ENCODE data around the gene SPG21.

SPG21 gene

DNA sequence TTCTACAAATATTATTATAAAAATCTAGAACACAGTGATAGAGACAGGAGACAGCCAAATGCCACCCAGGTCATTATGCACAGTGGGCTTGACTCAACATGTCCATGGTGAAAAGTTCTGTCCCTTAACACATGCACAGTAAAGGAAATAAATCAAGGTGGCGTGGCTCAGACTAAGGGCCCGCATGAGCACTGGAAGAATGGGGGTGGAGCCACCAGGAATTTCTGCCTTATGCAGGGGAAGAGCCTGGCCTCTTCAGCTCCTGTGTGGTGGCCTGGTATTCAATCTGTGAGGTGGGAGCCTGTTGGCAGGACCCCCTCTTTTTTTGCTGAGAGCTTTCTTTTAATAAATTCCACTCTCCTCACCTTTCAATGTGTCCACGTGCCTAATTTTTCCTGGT, 17.2 kb upstream of the SPG21 start:
- peak; percentile 26 for DNase-seq

DNA sequence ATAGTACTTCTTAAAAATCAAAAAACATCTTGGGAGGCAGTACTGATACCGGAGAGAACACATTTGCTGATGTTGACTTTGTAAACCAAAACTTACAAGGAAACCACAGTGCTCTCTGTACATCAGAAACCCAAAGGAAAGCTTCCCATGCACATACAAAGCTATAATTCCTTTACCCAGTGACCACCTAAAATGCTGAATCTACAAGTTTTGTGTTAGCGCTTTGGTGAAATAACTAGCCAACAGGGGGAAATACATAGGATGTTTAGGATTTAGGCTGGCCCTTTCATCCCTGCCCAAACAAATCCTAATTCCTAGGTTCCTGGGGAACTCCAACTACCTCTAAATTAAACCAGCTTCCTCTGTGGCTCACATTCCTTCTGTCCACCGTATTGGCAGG, 15.3 kb upstream of the SPG21 start:
- no CpG with 5 or more reads among the region's 3 CpGs for WGBS (ENCODE audit: extremely low coverage, insufficient coverage, low lambda C conversion rate)
- Histone ChIP-seq H2BK15ac (replicated peaks; ENCODE audit: low read depth) (no peak overlapping the region), H4K5ac (ENCODE audit: low read length) (no peak overlapping the region), H3K9ac (ENCODE audit: low read length) (no peak overlapping the region), H2AK5ac (ENCODE audit: low read length) (no peak overlapping the region), H3K4me3 (ENCODE audit: low read length) (no peak overlapping the region), H3K4ac (ENCODE audit: low read depth, low read length) (no peak overlapping the region), H3K23ac (ENCODE audit: low read length) (no peak overlapping the region), H4K8ac (ENCODE audit: low read depth, low read length) (no peak overlapping the region), H3K4me1 (ENCODE audit: control insufficient read depth, low read depth, low read length) (no peaks in the 10 kb centered on the region), H3K18ac (ENCODE audit: low read length) (no peak overlapping the region), H3K79me2 (ENCODE audit: control insufficient read depth, insufficient read depth, low read length) (no peaks in the 10 kb centered on the region), H3K4me2 (ENCODE audit: low read length) (no peak overlapping the region), H3K79me1 (ENCODE audit: low read length) (no peaks in the 10 kb centered on the region), H3K27ac (ENCODE audit: low read depth, low read length) (no peak overlapping the region), H2BK5ac (ENCODE audit: low read length) (no peak overlapping the region), H2BK120ac (ENCODE audit: low read depth, low read length) (no peak overlapping the region), H3K27me3 (ENCODE audit: insufficient read depth, low read length, poor library complexity) (no peaks in the 10 kb centered on the region), H3K56ac (ENCODE audit: low read length) (no peak overlapping the region), H3K36me3 (ENCODE audit: control insufficient read depth, insufficient read depth, low read length) (no peaks in the 10 kb centered on the region)
- no peak for DNase-seq

More for the DNA sequence above, 17.2 kb upstream of the SPG21 start:
- Histone ChIP-seq H3K4me2 (ENCODE audit: low read length) (no peak overlapping the region), H2AK5ac (ENCODE audit: low read length) (no peak overlapping the region), H3K18ac (ENCODE audit: low read length) (no peak overlapping the region), H3K23ac (ENCODE audit: low read length) (no peak overlapping the region), H2BK5ac (ENCODE audit: low read length) (no peak overlapping the region), H3K4ac (ENCODE audit: low read depth, low read length) (no peak overlapping the region), H4K8ac (ENCODE audit: low read depth, low read length) (no peak overlapping the region), H2BK15ac (replicated peaks; ENCODE audit: low read depth) (no peak overlapping the region), H3K9ac (ENCODE audit: low read length) (no peak overlapping the region), H3K79me2 (ENCODE audit: control insufficient read depth, insufficient read depth, low read length) (no peaks in the 10 kb centered on the region), H3K79me1 (ENCODE audit: low read length) (no peaks in the 10 kb centered on the region), H3K36me3 (ENCODE audit: control insufficient read depth, insufficient read depth, low read length) (no peaks in the 10 kb centered on the region), H3K56ac (ENCODE audit: low read length) (no peak overlapping the region), H3K27me3 (ENCODE audit: insufficient read depth, low read length, poor library complexity) (no peaks in the 10 kb centered on the region), H2BK120ac (ENCODE audit: low read depth, low read length) (no peak overlapping the region), H4K5ac (ENCODE audit: low read length) (no peak overlapping the region), H3K27ac (ENCODE audit: low read depth, low read length) (no peak overlapping the region), H3K4me3 (ENCODE audit: low read length) (no peak overlapping the region), H3K4me1 (ENCODE audit: control insufficient read depth, low read depth, low read length) (no peaks in the 10 kb centered on the region)
- WGBS (ENCODE audit: extremely low coverage, insufficient coverage, low lambda C conversion rate): no CpG with 5 or more reads among the region's 3 CpGs

DNA sequence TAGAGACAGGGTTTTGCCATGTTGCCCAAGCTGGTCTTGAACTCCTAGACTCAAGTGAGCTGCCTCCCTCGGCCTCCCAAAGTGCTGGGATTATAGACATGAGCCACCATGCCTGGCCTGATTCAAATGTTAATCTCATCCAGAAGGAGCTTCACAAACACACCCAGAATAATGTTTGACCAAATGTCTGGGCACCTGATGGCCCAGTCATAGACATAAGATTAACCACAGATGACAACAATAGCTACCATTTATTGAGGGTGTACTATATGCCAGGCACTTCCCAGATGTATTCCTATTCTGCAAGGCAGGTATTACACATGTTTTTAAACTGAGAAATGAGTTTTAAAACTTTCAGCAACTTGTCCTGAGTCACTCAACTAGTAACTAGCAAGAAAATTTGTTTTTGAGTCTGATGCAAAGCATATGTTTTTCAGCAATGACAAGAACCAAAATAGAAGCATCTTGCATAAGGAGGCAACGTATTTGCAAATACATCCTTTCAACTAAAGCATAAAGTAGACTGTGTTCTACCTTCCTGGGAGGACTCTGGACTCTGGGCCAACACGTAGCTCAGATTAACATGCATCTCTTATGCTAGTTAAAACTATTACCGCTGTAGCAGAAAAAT, 8.1 kb upstream of the SPG21 start:
- H4K5ac ChIP-seq (ENCODE audit: low read length): no peak overlapping the region
- H3K4me2 ChIP-seq (ENCODE audit: low read length): no peak overlapping the region
- DNase-seq: no peak
- H2BK15ac ChIP-seq (replicated peaks; ENCODE audit: low read depth): no peak overlapping the region
- WGBS (ENCODE audit: extremely low coverage, insufficient coverage, low lambda C conversion rate): no CpG with 5 or more reads among the region's 4 CpGs
- H3K56ac ChIP-seq (ENCODE audit: low read length): no peak overlapping the region
- no peak overlapping the region for H3K4me3 ChIP-seq (ENCODE audit: low read length)
- H3K27ac ChIP-seq (ENCODE audit: low read depth, low read length): no peak overlapping the region
- H3K9ac ChIP-seq (ENCODE audit: low read length): no peak overlapping the region
- no peaks in the 10 kb centered on the region for H3K79me1 ChIP-seq (ENCODE audit: low read length)
- no peaks in the 10 kb centered on the region for H3K36me3 ChIP-seq (ENCODE audit: control insufficient read depth, insufficient read depth, low read length)
- no peak overlapping the region for H2BK5ac ChIP-seq (ENCODE audit: low read length)
- no peak overlapping the region for H3K23ac ChIP-seq (ENCODE audit: low read length)
- H4K8ac ChIP-seq (ENCODE audit: low read depth, low read length): no peak overlapping the region
- H2AK5ac ChIP-seq (ENCODE audit: low read length): no peak overlapping the region
- no peaks in the 10 kb centered on the region for H3K27me3 ChIP-seq (ENCODE audit: insufficient read depth, low read length, poor library complexity)
- H2BK120ac ChIP-seq (ENCODE audit: low read depth, low read length): no peak overlapping the region
- H3K18ac ChIP-seq (ENCODE audit: low read length): no peak overlapping the region
- H3K4me1 ChIP-seq (ENCODE audit: control insufficient read depth, low read depth, low read length): no peaks in the 10 kb centered on the region
- no peak overlapping the region for H3K4ac ChIP-seq (ENCODE audit: low read depth, low read length)
- H3K79me2 ChIP-seq (ENCODE audit: control insufficient read depth, insufficient read depth, low read length): no peaks in the 10 kb centered on the region

DNA sequence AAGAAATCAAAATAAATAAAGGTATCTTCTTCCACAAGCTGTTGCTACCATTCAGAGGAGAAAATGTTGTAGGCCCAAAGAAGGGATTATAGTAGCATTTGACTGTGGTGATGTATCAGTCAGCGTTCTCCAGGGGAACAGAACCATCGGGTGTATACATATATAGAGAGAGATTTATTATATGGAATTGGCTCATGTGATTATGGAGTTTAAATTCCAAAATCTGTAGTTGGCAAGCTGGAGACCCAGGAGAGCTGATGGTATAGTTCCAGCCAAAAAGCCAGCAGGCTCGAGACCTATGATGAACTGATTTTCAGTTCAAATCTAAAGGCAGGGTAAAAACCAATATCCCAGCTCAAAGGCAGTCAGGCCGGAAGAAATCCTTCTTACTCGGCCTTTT, 7.4 kb upstream of the SPG21 start:
- no peak overlapping the region for H3K27ac ChIP-seq (ENCODE audit: low read depth, low read length)
- WGBS (ENCODE audit: extremely low coverage, insufficient coverage, low lambda C conversion rate): no CpG with 5 or more reads among the region's 5 CpGs
- no peak overlapping the region for H2BK15ac ChIP-seq (replicated peaks; ENCODE audit: low read depth)
- no peak for DNase-seq
- H3K18ac ChIP-seq (ENCODE audit: low read length): no peak overlapping the region
- no peak overlapping the region for H3K4ac ChIP-seq (ENCODE audit: low read depth, low read length)
- H2BK120ac ChIP-seq (ENCODE audit: low read depth, low read length): no peak overlapping the region
- no peak overlapping the region for H3K23ac ChIP-seq (ENCODE audit: low read length)
- no peak overlapping the region for H3K56ac ChIP-seq (ENCODE audit: low read length)
- H3K27me3 ChIP-seq (ENCODE audit: insufficient read depth, low read length, poor library complexity): no peaks in the 10 kb centered on the region
- no peaks in the 10 kb centered on the region for H3K4me1 ChIP-seq (ENCODE audit: control insufficient read depth, low read depth, low read length)
- no peak overlapping the region for H3K9ac ChIP-seq (ENCODE audit: low read length)
- H3K79me1 ChIP-seq (ENCODE audit: low read length): no peaks in the 10 kb centered on the region
- no peaks in the 10 kb centered on the region for H3K79me2 ChIP-seq (ENCODE audit: control insufficient read depth, insufficient read depth, low read length)
- H3K36me3 ChIP-seq (ENCODE audit: control insufficient read depth, insufficient read depth, low read length): no peaks in the 10 kb centered on the region
- no peak overlapping the region for H3K4me2 ChIP-seq (ENCODE audit: low read length)
- H2BK5ac ChIP-seq (ENCODE audit: low read length): no peak overlapping the region
- H3K4me3 ChIP-seq (ENCODE audit: low read length): no peak overlapping the region
- no peak overlapping the region for H4K8ac ChIP-seq (ENCODE audit: low read depth, low read length)
- H2AK5ac ChIP-seq (ENCODE audit: low read length): no peak overlapping the region
- H4K5ac ChIP-seq (ENCODE audit: low read length): no peak overlapping the region

DNA sequence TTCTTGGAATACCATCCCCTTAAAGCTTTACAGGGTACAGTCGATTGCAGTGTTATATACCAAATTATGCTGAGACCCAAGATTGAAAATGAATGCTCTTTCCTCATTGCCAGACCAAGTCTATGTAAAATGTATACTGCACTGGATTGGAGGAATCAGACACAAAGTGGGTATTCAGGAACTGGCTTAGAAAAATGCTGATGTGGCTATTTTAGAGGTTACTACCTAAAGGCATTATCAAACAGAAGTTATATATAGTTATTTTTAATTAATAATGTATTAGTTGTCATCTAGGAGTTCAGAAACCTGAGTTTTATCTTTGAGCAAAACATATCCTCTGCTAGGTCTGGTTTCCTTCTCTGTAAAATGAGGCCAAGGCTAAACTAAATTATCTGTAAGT, 3.6 kb upstream of the SPG21 start:
- H3K4me1 ChIP-seq (ENCODE audit: control insufficient read depth, low read depth, low read length): no peaks in the 10 kb centered on the region
- no peak for DNase-seq
- peaks cover 2% of the 10 kb centered on the region for H3K79me2 ChIP-seq (ENCODE audit: control insufficient read depth, insufficient read depth, low read length)
- H3K79me1 ChIP-seq (ENCODE audit: low read length): peaks cover 2% of the 10 kb centered on the region
- no peak overlapping the region for H3K4me2 ChIP-seq (ENCODE audit: low read length)
- H3K36me3 ChIP-seq (ENCODE audit: control insufficient read depth, insufficient read depth, low read length): no peaks in the 10 kb centered on the region
- H3K56ac ChIP-seq (ENCODE audit: low read length): no peak overlapping the region
- no peak overlapping the region for H3K9ac ChIP-seq (ENCODE audit: low read length)
- no peaks in the 10 kb centered on the region for H3K27me3 ChIP-seq (ENCODE audit: insufficient read depth, low read length, poor library complexity)
- no CpG with 5 or more reads among the region's 1 CpG for WGBS (ENCODE audit: extremely low coverage, insufficient coverage, low lambda C conversion rate)
- no peak overlapping the region for H4K5ac ChIP-seq (ENCODE audit: low read length)
- no peak overlapping the region for H2AK5ac ChIP-seq (ENCODE audit: low read length)
- no peak overlapping the region for H3K23ac ChIP-seq (ENCODE audit: low read length)
- H3K27ac ChIP-seq (ENCODE audit: low read depth, low read length): no peak overlapping the region
- no peak overlapping the region for H2BK120ac ChIP-seq (ENCODE audit: low read depth, low read length)
- H3K18ac ChIP-seq (ENCODE audit: low read length): no peak overlapping the region
- H3K4ac ChIP-seq (ENCODE audit: low read depth, low read length): no peak overlapping the region
- H2BK5ac ChIP-seq (ENCODE audit: low read length): no peak overlapping the region
- H3K4me3 ChIP-seq (ENCODE audit: low read length): no peak overlapping the region
- no peak overlapping the region for H4K8ac ChIP-seq (ENCODE audit: low read depth, low read length)
- no peak overlapping the region for H2BK15ac ChIP-seq (replicated peaks; ENCODE audit: low read depth)

DNA sequence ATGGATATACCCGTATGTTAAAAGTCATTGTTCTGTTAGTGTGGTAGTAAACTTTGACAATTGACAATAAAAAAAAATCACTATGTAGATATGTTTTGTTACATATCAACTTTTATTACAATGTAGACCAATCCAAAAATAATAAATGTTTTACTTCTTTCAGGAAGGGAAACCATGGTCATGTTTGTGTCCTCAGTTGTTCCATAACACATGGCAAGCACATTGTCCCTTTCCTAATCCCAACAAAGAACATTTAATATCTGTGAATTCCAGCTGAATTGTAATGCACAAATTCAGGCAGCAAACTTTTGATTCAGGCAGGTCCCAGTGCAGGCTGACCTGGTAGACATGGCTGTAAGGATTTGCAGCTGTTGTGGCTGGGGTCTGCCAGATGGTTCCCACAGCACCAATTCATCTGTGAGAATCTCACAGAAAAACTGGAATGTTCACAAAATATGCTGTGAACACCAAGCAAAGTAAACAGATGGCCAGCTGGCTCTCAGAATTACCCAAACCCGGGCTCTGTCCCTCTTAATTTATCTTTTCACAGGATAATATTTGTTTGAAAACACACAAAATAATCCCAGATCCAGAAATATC, 1.9 kb upstream of the SPG21 start:
- no peak overlapping the region for H3K4me2 ChIP-seq (ENCODE audit: low read length)
- no peak overlapping the region for H2AK5ac ChIP-seq (ENCODE audit: low read length)
- H3K4me3 ChIP-seq (ENCODE audit: low read length): no peak overlapping the region
- H2BK15ac ChIP-seq (replicated peaks; ENCODE audit: low read depth): no peak overlapping the region
- H3K4me1 ChIP-seq (ENCODE audit: control insufficient read depth, low read depth, low read length): no peaks in the 10 kb centered on the region
- H3K79me2 ChIP-seq (ENCODE audit: control insufficient read depth, insufficient read depth, low read length): peaks cover 2% of the 10 kb centered on the region
- H3K9ac ChIP-seq (ENCODE audit: low read length): no peak overlapping the region
- H3K27me3 ChIP-seq (ENCODE audit: insufficient read depth, low read length, poor library complexity): no peaks in the 10 kb centered on the region
- no peak overlapping the region for H4K8ac ChIP-seq (ENCODE audit: low read depth, low read length)
- H3K18ac ChIP-seq (ENCODE audit: low read length): no peak overlapping the region
- no CpG with 5 or more reads among the region's 2 CpGs for WGBS (ENCODE audit: extremely low coverage, insufficient coverage, low lambda C conversion rate)
- H2BK5ac ChIP-seq (ENCODE audit: low read length): no peak overlapping the region
- H3K79me1 ChIP-seq (ENCODE audit: low read length): peaks cover 2% of the 10 kb centered on the region
- no peak overlapping the region for H3K23ac ChIP-seq (ENCODE audit: low read length)
- H3K4ac ChIP-seq (ENCODE audit: low read depth, low read length): no peak overlapping the region
- no peak overlapping the region for H3K27ac ChIP-seq (ENCODE audit: low read depth, low read length)
- no peak for DNase-seq
- no peak overlapping the region for H2BK120ac ChIP-seq (ENCODE audit: low read depth, low read length)
- H3K36me3 ChIP-seq (ENCODE audit: control insufficient read depth, insufficient read depth, low read length): no peaks in the 10 kb centered on the region
- H3K56ac ChIP-seq (ENCODE audit: low read length): peak overlapping the region; percentile 7
- H4K5ac ChIP-seq (ENCODE audit: low read length): no peak overlapping the region

All from mesendoderm (in vitro differentiated cells).